RWPE1 (cell line): Measurements from ENCODE around the gene DHX34.
A peak's percentile ranks its signal among the peaks of the same experiment; 100 is the strongest.

ENCODE experiments used
- CTCF ChIA-PET: fragments of 350-600 bp; sonication (Branson Sonifier 250); formaldehyde crosslinking; extraction: SDS; loops from one replicate; lab custom pipeline; 2021; lab: Yijun Ruan, JAX
- POLR2A ChIA-PET: fragments of 400-600 bp; formaldehyde crosslinking; extraction: SDS; loops from one replicate; lab custom pipeline; 2020; ENCODE audit warnings: antibody characterized with exemption; ENCODE audit not compliant: low non-redundant PET; lab: Yijun Ruan, JAX
- DNase-seq: peaks from one replicate; pipeline ENCODE4 v3.0.0; 2012; ENCODE audit warnings: low spot score
- H3K27ac ChIP-seq: fragments of 450-650 bp; 2 replicates; pipeline ENCODE4 v1.5.1; 2017
- TF ChIP-seq, protein P1 (sequence below): fragments of 450-650 bp; conservative IDR thresholded peaks from 2 replicates; pipeline ENCODE4 v1.5.1; 2017; ENCODE audit warnings: low read depth, mild to moderate bottlenecking

DHX34 gene

DNA sequence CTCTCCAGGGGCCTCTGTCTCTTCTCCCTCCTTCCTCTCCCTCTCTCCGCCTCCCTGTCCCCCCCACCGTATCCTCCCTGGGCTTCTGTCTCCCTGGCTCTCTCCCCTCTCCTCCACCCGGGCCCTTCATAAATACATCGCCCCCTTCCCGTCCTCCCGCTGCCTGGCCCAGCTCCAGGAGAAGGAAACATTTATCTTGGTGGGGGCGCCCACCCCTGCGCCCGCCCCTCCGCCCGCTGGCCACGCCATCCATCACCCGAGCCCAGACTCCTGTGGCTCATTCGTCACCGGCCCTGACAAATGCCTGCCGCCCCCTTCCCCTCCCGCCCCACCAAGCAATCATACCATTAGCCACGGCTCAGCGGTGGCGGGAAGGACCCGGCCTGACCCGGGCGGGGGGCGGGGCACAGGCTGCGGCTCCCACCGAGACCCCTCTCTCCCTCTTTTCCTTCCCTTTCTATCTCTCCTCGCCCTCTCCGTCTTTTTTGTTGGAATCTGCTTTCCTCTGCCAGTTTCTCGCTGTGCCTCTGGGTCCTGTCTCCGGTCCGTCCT lies 72.8 kb downstream of the DHX34 start:
- CTCF ChIA-PET = no interaction called here
- POLR2A ChIA-PET = no interaction called here
- no peak overlapping the region for H3K27ac ChIP-seq
- no peak for DNase-seq
- TF ChIP-seq, protein P1, sequence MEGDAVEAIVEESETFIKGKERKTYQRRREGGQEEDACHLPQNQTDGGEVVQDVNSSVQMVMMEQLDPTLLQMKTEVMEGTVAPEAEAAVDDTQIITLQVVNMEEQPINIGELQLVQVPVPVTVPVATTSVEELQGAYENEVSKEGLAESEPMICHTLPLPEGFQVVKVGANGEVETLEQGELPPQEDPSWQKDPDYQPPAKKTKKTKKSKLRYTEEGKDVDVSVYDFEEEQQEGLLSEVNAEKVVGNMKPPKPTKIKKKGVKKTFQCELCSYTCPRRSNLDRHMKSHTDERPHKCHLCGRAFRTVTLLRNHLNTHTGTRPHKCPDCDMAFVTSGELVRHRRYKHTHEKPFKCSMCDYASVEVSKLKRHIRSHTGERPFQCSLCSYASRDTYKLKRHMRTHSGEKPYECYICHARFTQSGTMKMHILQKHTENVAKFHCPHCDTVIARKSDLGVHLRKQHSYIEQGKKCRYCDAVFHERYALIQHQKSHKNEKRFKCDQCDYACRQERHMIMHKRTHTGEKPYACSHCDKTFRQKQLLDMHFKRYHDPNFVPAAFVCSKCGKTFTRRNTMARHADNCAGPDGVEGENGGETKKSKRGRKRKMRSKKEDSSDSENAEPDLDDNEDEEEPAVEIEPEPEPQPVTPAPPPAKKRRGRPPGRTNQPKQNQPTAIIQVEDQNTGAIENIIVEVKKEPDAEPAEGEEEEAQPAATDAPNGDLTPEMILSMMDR = no peak

DNA sequence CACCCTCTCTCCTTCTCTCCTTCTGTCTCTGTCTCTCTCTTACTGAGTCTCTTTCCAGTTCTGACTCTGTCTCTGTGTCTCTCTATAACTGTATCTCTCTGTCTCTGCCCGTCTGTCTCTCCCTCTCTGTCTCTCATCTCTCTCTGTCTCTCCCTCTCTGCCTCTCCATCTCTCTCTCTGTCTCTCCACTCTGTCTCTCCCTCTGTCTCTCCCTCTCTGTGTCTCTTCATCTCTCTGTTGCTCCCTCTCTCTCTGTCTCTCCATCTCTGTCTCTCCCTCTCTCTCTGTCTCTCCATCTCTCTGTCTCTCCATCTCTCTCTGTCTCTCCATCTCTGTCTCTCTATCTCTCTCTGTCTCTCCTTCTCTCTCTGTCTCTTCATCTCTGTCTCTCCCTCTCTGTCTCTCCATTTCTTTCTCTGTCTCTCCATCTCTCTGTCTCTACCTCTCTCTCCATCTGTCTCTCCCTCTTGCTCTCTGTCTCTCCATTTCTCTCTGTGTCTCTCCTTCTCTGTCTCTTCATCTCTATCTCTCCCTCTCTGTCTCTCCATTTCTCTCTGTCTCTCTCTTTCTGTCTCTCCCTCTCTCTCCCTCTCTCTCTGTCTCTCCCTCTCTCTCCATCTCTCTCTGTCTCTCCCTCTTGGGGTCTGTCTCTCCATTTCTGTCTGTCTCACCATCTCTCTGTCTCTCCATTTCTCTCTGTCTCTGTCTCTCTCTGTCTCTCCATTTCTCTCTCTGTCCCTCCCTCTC lies 73.5 kb downstream of the DHX34 start:
- ChIA-PET POLR2A (no interaction called here), CTCF (no interaction called here)
- DNase-seq = no peak
- H3K27ac ChIP-seq = no peak overlapping the region
- TF ChIP-seq, protein P1 = no peak

DNA sequence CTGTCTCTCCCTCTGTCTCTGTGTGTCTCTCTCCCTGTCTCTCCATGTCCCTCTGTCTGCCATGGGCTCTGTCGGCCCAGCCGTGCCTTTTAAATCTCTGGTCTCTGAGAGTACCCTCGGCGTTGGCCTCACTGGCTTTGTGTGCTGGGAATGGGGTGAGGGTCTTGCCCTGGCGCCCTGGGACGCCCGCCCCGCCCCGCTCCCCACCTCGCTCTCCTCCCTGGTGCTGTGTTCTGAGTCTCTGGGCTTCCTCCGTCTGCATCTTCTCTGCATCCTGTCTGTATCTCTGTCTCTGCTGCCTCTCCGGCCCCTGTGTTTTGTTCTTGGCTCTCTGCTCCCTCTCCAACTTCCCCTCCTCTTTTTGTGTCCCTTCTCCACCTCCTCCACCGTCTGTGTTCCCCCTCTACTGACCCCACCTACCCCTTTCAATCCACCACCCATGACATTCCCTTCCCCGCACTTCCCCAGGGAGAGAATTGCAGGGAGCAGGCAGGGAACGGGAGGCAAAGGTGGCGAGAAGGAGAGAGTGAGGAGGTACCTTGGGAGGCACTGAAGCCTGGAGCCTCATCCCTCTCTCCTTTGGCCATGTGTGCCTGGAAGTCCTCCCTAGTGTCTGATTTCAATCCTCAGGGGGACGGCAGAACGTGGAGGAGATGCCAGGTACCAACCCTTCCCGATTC lies 74.2 kb downstream of the DHX34 start:
- no peak for DNase-seq
- POLR2A ChIA-PET = no interaction called here
- no peak overlapping the region for H3K27ac ChIP-seq
- CTCF ChIA-PET = interaction anchor here (0.5 kb wide), 1 partner anchor 60 kb away, joined by 3 read pairs; the partner anchor contains the start of gene KPTN
- TF ChIP-seq, protein P1 = no peak

DNA sequence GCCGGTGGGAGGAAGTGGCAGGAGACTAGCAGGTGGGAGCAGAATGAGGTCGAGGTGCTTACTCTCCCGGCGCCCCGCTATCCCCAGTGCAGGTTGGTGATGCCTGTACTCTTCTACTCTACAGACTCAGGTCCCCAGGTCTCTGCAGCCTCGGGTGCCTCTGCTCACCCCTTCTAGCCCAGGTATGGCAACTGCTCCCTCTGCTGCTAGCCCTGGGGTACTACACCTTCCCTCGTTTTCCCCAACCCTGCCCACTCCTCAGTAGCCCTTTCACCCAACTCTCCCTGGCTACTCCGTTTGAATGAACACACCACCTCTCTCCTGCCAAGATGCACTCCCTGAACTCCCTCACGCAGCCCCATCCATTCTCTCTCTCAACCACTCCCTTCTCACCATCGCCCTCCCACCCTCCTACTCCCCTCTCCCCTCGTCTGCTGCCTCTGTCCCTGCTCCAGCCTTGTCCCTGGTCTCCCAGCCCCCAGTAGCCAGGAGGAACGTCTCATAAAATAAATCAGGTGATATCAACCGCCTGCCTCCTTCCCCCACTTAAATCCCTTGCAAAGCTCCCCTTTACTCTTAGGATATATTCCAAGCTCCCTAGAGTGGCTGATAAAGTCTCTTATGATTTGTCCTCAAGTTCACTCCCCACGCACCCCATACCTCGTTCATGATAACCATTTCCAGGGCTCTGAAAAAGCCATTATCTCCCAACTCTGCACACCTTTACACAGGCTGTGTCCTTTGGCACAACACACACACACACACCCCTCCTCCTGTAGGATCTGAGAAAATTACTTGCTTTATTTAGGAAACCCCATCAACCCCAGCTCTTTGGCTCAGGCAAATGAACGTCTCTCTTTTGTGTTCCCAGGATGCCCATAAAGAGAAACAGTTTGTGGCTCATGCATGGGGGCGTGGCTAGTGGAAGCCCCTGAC lies 78.4 kb downstream of the DHX34 start:
- POLR2A ChIA-PET = interaction anchor here (0.6 kb wide), 1 partner anchor 19 kb away, joined by 3 read pairs; no protein-coding TSS in a partner anchor
- TF ChIP-seq, protein P1 = peak; percentile 86
- peak; percentile 75 for DNase-seq
- peak overlapping the region; percentile 70 for H3K27ac ChIP-seq
- CTCF ChIA-PET = interaction anchor here (0.5 to 1.5 kb wide), 4 partner anchors 9 to 280 kb away, joined by 3 to 6 read pairs (median 4); no protein-coding TSS in a partner anchor

DNA sequence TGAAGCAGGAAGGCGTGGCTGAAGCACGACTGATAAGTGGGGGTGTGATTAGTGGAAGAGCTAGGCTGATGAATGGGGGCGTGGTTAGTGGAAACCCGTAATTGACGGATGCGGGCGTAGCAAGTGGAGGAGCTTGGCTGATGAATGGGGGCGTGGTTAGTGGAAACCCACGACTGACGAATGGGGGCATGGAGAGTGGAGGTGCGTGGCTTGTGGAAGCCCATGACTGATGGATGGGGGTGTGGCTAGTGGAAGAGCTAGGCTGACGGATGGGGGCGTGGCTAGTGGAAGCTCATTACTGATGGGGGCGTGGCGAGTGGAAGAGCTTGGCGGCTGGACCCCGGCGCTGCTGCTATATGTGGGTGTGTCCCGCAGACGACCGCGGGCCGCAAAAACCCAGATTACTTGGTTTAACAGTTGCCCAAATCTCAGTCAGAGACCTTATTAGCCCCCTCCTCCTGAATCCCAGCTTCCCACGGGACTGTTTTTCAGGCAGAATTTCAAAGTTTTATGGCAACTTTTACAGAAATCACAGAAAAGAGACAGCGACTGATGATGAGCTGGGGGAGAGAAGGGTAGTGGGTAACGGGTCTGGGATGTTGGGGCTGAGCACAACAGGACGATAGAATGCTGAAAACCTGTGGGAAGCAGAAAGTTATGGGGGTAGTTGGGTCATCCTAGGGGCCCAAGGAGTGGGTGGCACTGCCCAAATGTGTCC lies 79.2 kb downstream of the DHX34 start:
- POLR2A ChIA-PET = interaction anchor here (0.6 kb wide), 1 partner anchor 18 kb away, joined by 3 read pairs; no protein-coding TSS in a partner anchor
- CTCF ChIA-PET = interaction anchor here (0.6 to 1.5 kb wide), 5 partner anchors 8 to 387 kb away, joined by 3 to 7 read pairs (median 4); no protein-coding TSS in a partner anchor
- H3K27ac ChIP-seq = peak overlapping the region; percentile 70
- peak; percentile 96 for DNase-seq
- TF ChIP-seq, protein P1 = no peak
